ENCODE measurements around the gene C4B.
"Not testable (repeated sequence)": the region's sequence is repeated elsewhere in the genome, so short reads cannot be mapped to it uniquely, and the experiment has no call there.

The C4B gene

DNA sequence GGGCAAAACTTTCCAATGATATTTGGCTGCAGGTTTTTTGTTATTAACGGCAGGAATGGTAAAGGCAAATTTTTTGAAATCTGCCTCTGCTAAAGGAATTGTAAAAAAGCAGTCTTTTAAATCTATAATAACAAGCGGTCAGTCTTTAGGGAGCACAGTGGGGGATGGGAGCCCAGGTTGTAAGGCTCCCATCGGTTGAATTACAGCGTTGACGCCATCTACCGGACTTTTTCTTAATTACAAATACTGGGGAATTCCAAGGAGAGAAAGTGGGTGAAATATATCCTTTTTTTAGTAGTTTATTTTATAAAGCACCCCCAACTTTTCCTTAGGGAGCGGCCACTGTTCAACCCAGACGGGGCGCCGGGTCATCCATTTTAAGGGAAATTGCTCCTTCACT lies 7.5 kb downstream of the C4B start:
- POLR2A ChIA-PET; DNase-seq (ENCODE audit: low read depth, low spot score); CTCF ChIA-PET; H3K4me3 ChIP-seq (ENCODE audit: low read depth, low read length): not testable (repeated sequence)

DNA sequence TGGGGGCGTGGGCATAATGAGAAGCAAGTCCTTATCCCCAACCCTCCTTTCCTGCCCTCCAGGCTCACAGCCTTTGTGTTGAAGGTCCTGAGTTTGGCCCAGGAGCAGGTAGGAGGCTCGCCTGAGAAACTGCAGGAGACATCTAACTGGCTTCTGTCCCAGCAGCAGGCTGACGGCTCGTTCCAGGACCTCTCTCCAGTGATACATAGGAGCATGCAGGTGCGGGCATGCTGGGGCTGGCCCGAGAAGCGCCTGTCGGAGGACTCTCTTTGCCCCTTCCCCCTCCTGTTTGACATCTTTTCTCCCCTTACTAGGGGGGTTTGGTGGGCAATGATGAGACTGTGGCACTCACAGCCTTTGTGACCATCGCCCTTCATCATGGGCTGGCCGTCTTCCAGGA lies 14.0 kb downstream of the C4B start:
- CTCF ChIA-PET; POLR2A ChIA-PET; H3K4me3 ChIP-seq (ENCODE audit: low read depth, low read length); DNase-seq (ENCODE audit: low read depth, low spot score): not testable (repeated sequence)

- DNase-seq (ENCODE audit: low read depth, low spot score); CTCF ChIA-PET; POLR2A ChIA-PET; H3K4me3 ChIP-seq (ENCODE audit: low read depth, low read length): not testable (repeated sequence)
Observed at GRCh38 chr6:32029553-32029952, 15.0 kb downstream of the C4B start.

DNA sequence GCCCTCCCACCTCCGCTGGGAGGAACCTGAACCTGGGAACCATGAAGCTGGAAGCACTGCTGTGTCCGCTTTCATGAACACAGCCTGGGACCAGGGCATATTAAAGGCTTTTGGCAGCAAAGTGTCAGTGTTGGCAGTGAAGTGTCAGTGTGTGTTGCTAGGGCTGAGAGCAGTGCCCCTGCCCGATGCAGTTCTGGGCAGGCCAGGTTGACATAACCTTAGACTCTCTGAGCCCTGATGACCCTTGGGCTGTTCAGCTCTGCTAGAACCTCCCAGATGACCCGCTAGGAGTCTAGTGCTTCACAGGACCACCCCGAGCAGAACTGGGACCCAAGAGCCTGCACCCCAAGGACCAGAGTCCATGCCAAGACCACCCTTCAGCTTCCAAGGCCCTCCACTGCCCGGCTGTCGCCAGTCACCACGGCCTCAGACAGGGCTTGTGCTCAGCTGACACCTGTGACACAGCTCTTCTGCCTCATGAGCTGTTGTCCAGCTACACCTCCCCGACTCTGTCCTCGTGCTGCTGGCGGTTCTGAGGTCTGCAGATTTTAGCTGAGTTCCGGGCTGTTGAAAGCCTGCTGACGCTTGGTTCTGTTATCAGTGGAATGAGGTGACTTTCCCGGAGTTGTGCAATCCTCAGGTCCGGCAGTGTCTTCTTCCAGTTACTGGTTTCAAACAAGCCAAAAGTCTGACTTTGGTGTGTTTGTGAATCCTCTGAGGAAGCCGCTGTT lies 20.9 kb downstream of the C4B start:
- DNase-seq (ENCODE audit: low read depth, low spot score); CTCF ChIA-PET; POLR2A ChIA-PET; H3K4me3 ChIP-seq (ENCODE audit: low read depth, low read length): not testable (repeated sequence)

- H3K4me3 ChIP-seq (ENCODE audit: low read depth, low read length); CTCF ChIA-PET; POLR2A ChIA-PET; DNase-seq (ENCODE audit: low read depth, low spot score): not testable (repeated sequence)
Observed at GRCh38 chr6:32037136-32037535, 22.5 kb downstream of the C4B start.

DNA sequence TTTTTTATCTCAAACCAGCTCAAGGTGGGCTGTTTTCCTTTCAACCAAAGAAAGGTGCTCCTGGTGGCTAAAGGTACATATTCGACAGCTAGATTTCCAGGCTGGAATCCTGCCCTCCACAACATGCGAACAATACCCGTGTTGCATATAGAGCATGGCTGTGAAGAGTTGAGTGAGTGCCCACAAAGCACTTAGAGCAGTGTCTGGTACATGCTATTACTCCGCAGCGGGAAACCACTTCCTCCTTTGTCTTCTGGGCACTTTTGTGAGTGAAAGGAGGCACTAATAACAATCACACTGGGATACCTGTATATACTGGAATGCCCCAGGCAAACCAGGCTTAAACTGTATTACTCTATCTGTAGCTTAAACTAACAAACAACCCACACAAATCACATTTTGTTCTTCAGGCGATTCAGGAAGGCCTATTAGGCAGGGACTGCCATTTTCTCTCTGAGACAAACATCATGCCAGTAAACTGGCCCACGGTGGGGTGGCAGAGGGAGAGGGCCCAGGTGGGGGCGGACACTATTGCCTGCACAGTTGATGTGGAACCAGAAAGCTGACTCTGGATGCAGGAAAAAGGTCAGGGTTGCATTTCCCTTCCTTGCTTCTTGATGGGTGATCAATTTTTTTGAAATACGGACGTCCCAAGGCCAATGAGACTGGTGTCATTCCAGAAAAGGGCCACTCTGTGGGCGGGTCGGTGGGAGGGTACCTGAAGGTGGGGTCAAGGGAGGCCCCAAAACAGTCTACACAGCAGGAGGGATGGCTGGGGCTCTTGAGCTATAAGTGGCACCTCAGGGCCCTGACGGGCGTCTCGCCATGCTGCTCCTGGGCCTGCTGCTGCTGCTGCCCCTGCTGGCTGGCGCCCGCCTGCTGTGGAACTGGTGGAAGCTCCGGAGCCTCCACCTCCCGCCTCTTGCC lies 23.3 kb downstream of the C4B start, which contains the start of gene CYP21A2:
TSS of gene CYP21A2 (plus strand) at position 818 of the 927 bp plus-strand sequence. CDS start at position 826, 8 bp downstream.
- DNase-seq (ENCODE audit: low read depth, low spot score); H3K4me3 ChIP-seq (ENCODE audit: low read depth, low read length); CTCF ChIA-PET; POLR2A ChIA-PET: not testable (repeated sequence)

- CTCF ChIA-PET; DNase-seq (ENCODE audit: low read depth, low spot score): not testable (repeated sequence)
Observed at GRCh38 chr6:32038878-32039277, 24.3 kb downstream of the C4B start.

DNA sequence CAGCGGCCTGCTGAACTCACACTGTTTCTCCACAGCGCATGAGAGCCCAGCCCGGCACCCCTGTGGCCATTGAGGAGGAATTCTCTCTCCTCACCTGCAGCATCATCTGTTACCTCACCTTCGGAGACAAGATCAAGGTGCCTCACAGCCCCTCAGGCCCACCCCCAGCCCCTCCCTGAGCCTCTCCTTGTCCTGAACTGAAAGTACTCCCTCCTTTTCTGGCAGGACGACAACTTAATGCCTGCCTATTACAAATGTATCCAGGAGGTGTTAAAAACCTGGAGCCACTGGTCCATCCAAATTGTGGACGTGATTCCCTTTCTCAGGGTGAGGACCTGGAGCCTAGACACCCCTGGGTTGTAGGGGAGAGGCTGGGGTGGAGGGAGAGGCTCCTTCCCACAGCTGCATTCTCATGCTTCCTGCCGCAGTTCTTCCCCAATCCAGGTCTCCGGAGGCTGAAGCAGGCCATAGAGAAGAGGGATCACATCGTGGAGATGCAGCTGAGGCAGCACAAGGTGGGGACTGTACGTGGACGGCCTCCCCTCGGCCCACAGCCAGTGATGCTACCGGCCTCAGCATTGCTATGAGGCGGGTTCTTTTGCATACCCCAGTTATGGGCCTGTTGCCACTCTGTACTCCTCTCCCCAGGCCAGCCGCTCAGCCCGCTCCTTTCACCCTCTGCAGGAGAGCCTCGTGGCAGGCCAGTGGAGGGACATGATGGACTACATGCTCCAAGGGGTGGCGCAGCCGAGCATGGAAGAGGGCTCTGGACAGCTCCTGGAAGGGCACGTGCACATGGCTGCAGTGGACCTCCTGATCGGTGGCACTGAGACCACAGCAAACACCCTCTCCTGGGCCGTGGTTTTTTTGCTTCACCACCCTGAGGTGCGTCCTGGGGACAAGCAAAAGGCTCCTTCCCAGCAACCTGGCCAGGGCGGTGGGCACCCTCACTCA lies 25.0 kb downstream of the C4B start:
- DNase-seq (ENCODE audit: low read depth, low spot score); H3K4me3 ChIP-seq (ENCODE audit: low read depth, low read length); POLR2A ChIA-PET; CTCF ChIA-PET: not testable (repeated sequence)

More at GRCh38 chr6:32038878-32039277, 24.3 kb downstream of the C4B start:
- H3K4me3 ChIP-seq (ENCODE audit: low read depth, low read length); POLR2A ChIA-PET: not testable (repeated sequence)

GRCh38 chr6:32040299-32041049 lies 25.9 kb downstream of the C4B start:
- POLR2A ChIA-PET; DNase-seq (ENCODE audit: low read depth, low spot score); CTCF ChIA-PET; H3K4me3 ChIP-seq (ENCODE audit: low read depth, low read length): not testable (repeated sequence)

GRCh38 chr6:32041050-32041321 lies 26.4 kb downstream of the C4B start:
- POLR2A ChIA-PET; H3K4me3 ChIP-seq (ENCODE audit: low read depth, low read length); DNase-seq (ENCODE audit: low read depth, low spot score); CTCF ChIA-PET: not testable (repeated sequence)

DNA sequence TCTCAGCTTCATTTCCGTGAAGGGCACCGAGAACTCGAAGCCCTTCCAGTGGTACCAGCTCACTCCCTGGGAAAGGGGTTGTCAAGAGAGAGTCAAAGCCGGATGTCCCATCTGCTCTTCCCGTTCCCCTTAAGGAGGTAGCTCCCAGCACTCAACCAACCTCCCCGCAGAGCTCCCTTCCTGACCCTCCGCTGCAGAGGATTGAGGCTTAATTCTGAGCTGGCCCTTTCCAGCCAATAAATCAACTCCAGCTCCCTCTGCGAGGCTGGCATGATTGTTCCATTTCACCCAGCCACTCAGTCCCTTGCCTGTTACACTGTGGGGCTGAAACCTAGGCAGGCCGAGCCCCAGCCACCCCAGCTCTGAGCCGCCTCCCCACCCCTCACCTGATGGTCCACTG lies 26.8 kb downstream of the C4B start:
- POLR2A ChIA-PET; DNase-seq (ENCODE audit: low read depth, low spot score): not testable (repeated sequence)

GRCh38 chr6:32042276-32042675 lies 27.7 kb downstream of the C4B start:
- POLR2A ChIA-PET; H3K4me3 ChIP-seq (ENCODE audit: low read depth, low read length); DNase-seq (ENCODE audit: low read depth, low spot score); CTCF ChIA-PET: not testable (repeated sequence)

More for the DNA sequence above, 26.8 kb downstream of the C4B start:
- CTCF ChIA-PET; H3K4me3 ChIP-seq (ENCODE audit: low read depth, low read length): not testable (repeated sequence)

DNA sequence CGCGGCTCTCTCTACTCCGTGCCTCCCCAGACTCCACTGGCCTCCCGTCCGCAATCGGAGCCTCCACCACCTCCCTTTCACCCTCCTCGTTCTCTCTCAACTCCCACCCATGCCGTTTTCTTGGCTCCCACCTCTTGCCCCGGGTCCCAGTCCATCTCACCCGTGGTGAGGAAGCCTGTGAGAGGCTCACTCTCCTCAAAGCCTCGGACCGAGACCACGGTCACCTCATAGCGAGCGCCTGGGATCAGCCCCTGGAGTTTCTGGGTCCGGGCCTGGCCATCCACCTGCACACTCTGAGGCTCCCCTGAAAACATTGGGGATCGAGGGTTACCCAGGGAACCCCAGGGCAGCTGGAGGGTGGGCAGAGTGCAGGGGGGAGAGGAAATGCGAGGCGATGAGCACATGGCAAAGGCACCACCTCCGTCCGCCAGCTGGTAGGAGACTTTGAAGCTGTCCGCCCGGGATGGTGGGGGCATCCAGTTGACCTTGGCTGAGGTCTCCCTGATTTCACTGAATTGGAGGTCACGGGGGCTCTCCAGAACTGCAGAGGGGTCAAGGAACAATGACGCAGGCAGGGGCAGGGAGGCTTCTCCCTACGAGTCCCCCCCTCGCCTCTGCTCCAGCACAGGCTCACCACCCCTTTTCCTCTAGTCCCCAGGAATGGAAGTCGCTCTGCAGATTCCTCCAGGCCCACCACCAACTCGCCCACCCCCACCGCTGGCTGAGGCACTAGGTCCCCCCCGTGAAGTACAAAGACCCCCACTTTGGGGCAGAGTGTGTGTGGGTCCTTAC lies 29.2 kb downstream of the C4B start:
- CTCF ChIA-PET; H3K4me3 ChIP-seq (ENCODE audit: low read depth, low read length); DNase-seq (ENCODE audit: low read depth, low spot score); POLR2A ChIA-PET: not testable (repeated sequence)

- H3K4me3 ChIP-seq (ENCODE audit: low read depth, low read length); CTCF ChIA-PET; POLR2A ChIA-PET; DNase-seq (ENCODE audit: low read depth, low spot score): not testable (repeated sequence)
Observed at GRCh38 chr6:32044916-32045315, 30.3 kb downstream of the C4B start.
